ENCODE data around the gene TEN1. TPM values are rescaled to one million over a fixed set of nuclear protein-coding genes. Genes with fewer than 3 reads are reported as not detected.

Gene TEN1
- total and polyA plus RNA-seq, 2 of the 13 experiments (the other 11 are each of a cell fraction or from before 2014, with no cell fraction given), result 18.0 to 21.3 TPM

GRCh38 chr17:75996665-75997590 is 17.9 kb downstream of the TEN1 start (continued):
- 0 out of 2 replicates have a peak, but pooled peaks have one; percentile 51 for TF ChIP-seq NFIC (IDR thresholded peaks at IDR 0.05; ENCODE audit: low read length)
- peak; percentile 64 for TF ChIP-seq MNT (IDR thresholded peaks at IDR 0.05)
- no peak for TF ChIP-seq DNMT3B (CRISPR knock-in tag; conservative IDR thresholded peaks at IDR 0.05)
- no peak for TF ChIP-seq ZBTB21 (CRISPR knock-in tag; IDR thresholded peaks at IDR 0.05)
- peak; percentile 97 for TF ChIP-seq HNF4A (CRISPR knock-in tag; IDR thresholded peaks at IDR 0.05)
- peak; percentile 82 for TF ChIP-seq SNAPC2 (CRISPR knock-in tag; IDR thresholded peaks at IDR 0.05)
- peak; percentile 73; the same call in 1 of the 2 replicates for TF ChIP-seq ZNF607 (CRISPR knock-in tag; IDR thresholded peaks at IDR 0.05; ENCODE audit: borderline replicate concordance)
- TF ChIP-seq, protein P1, sequence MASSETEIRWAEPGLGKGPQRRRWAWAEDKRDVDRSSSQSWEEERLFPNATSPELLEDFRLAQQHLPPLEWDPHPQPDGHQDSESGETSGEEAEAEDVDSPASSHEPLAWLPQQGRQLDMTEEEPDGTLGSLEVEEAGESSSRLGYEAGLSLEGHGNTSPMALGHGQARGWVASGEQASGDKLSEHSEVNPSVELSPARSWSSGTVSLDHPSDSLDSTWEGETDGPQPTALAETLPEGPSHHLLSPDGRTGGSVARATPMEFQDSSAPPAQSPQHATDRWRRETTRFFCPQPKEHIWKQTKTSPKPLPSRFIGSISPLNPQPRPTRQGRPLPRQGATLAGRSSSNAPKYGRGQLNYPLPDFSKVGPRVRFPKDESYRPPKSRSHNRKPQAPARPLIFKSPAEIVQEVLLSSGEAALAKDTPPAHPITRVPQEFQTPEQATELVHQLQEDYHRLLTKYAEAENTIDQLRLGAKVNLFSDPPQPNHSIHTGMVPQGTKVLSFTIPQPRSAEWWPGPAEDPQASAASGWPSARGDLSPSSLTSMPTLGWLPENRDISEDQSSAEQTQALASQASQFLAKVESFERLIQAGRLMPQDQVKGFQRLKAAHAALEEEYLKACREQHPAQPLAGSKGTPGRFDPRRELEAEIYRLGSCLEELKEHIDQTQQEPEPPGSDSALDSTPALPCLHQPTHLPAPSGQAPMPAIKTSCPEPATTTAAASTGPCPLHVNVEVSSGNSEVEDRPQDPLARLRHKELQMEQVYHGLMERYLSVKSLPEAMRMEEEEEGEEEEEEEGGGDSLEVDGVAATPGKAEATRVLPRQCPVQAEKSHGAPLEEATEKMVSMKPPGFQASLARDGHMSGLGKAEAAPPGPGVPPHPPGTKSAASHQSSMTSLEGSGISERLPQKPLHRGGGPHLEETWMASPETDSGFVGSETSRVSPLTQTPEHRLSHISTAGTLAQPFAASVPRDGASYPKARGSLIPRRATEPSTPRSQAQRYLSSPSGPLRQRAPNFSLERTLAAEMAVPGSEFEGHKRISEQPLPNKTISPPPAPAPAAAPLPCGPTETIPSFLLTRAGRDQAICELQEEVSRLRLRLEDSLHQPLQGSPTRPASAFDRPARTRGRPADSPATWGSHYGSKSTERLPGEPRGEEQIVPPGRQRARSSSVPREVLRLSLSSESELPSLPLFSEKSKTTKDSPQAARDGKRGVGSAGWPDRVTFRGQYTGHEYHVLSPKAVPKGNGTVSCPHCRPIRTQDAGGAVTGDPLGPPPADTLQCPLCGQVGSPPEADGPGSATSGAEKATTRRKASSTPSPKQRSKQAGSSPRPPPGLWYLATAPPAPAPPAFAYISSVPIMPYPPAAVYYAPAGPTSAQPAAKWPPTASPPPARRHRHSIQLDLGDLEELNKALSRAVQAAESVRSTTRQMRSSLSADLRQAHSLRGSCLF (CRISPR knock-in tag; IDR thresholded peaks at IDR 0.05; ENCODE audit: borderline replicate concordance), result no peak
- TF ChIP-seq PHF8 (CRISPR knock-in tag; IDR thresholded peaks at IDR 0.05), result peak; percentile 32; the same call in 1 of the 2 replicates
- 0 out of 2 replicates have a peak, but pooled peaks have one; percentile 41 for TF ChIP-seq ZNF260 (CRISPR knock-in tag; IDR thresholded peaks at IDR 0.05; ENCODE audit: borderline replicate concordance, low read depth)
- no peak for TF ChIP-seq GPN1 (CRISPR knock-in tag; IDR thresholded peaks at IDR 0.05; ENCODE audit: borderline replicate concordance)
- TF ChIP-seq CHD2 (IDR thresholded peaks at IDR 0.05; ENCODE audit: low read depth, low read length), result 0 out of 2 replicates have a peak, but pooled peaks have one; percentile 8
- peak; percentile 19; the same call in 1 of the 2 replicates for TF ChIP-seq ZNF557 (CRISPR knock-in tag; IDR thresholded peaks at IDR 0.05)
- no peak for TF ChIP-seq KDM3A (CRISPR knock-in tag; IDR thresholded peaks at IDR 0.05; ENCODE audit: low read depth)
- TF ChIP-seq ZNF7 (CRISPR knock-in tag; IDR thresholded peaks at IDR 0.05), result no peak; the same call in 1 of the 2 replicates
- no peak for TF ChIP-seq ZNF317 (CRISPR knock-in tag; IDR thresholded peaks at IDR 0.05)
- peak; percentile 89; the same call in 1 of the 2 replicates for TF ChIP-seq NFKB2 (CRISPR knock-in tag; IDR thresholded peaks at IDR 0.05; ENCODE audit: borderline replicate concordance)
- TF ChIP-seq, protein P2, sequence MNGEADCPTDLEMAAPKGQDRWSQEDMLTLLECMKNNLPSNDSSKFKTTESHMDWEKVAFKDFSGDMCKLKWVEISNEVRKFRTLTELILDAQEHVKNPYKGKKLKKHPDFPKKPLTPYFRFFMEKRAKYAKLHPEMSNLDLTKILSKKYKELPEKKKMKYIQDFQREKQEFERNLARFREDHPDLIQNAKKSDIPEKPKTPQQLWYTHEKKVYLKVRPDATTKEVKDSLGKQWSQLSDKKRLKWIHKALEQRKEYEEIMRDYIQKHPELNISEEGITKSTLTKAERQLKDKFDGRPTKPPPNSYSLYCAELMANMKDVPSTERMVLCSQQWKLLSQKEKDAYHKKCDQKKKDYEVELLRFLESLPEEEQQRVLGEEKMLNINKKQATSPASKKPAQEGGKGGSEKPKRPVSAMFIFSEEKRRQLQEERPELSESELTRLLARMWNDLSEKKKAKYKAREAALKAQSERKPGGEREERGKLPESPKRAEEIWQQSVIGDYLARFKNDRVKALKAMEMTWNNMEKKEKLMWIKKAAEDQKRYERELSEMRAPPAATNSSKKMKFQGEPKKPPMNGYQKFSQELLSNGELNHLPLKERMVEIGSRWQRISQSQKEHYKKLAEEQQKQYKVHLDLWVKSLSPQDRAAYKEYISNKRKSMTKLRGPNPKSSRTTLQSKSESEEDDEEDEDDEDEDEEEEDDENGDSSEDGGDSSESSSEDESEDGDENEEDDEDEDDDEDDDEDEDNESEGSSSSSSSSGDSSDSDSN (CRISPR knock-in tag; IDR thresholded peaks at IDR 0.05), result peak; percentile 81
- TF ChIP-seq HDAC1 (CRISPR knock-in tag; IDR thresholded peaks at IDR 0.05), result peak; percentile 87; the same call in 1 of the 2 replicates
- TF ChIP-seq ZNF292 (CRISPR knock-in tag; IDR thresholded peaks at IDR 0.05; ENCODE audit: borderline replicate concordance, low read depth), result peak; percentile 99
- peak; percentile 55; the same call in 1 of the 2 replicates for TF ChIP-seq ETV6 (CRISPR knock-in tag; conservative IDR thresholded peaks at IDR 0.05)

Measured in HepG2 (cell line).